ENCODE measurements around the gene ADAMTSL1.

The ADAMTSL1 gene

DNA sequence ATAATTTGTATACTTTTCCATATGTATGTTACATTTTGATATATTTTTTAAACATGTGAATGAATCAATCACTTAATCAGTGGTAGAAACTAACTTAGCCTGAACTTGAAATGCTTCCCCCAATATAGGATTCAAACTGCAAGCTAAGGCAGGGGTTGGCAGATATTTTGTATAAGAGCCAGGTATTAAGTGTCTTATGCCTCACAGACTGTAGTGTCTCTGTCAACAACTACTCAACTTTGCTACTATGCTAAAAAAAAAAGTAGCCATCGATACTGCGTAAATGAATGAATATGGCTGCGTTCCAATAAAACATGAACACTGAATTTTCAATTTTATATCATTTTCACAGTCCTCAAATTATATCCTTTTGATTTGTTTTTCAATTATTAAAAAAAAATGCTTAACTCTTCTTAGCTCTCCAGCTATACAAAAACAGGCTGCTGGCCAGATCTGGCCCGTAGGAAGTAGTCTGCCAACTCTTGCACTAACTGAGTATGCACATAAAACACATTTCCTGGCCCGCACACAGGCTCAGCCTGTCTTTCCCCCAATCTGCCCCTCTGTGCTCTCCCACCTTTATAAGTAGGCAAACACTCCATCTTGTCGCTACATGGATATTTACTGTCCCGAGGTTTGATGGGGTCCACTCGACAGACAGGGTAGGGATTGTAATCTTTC is 467.2 kb downstream of the ADAMTSL1 start:
- no peak for DNase-seq (ENCODE audit: low spot score)

DNA sequence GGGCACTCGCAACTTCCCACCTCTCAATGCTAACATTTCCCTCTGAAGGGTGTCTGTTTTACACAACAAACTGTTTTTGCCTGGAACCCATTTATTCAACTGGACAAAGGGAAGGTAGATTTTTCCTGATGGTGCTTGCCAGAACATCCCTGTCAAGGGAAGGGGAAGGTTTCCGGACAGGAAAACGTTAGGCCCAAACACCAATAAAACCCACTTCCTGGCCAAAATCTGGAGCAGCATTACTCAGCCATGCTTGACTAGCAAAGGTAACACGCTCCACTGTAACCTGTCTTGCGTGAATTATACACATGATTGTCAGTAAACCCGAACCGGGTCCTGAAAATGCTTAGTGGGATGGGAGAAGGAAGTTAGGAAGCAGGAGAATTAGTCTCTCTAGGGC is 468.8 kb downstream of the ADAMTSL1 start:
- no peak for DNase-seq (ENCODE audit: low spot score)

DNA sequence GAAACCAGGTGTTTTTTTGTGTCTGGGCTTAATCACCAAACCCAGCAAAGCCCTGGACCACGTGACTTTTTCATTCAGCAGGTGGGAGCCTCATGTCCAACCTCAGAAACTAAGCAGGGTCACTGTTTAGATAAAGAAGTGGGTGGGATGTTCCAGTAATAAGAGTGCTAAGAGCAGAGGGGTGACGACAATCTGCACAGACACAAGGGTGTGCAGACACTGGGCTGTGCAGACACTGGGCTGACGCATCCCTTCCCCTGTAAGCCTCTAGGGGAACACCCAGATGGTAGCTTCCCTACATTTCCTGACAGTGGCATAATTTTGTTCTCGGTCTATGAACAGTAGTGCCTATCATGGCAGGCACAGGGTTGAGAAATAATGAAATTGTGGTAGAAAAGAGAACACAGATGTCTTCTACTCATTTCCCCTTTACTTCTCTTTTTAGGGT is 474.0 kb downstream of the ADAMTSL1 start:
- DNase-seq (ENCODE audit: low spot score), result no peak

DNA sequence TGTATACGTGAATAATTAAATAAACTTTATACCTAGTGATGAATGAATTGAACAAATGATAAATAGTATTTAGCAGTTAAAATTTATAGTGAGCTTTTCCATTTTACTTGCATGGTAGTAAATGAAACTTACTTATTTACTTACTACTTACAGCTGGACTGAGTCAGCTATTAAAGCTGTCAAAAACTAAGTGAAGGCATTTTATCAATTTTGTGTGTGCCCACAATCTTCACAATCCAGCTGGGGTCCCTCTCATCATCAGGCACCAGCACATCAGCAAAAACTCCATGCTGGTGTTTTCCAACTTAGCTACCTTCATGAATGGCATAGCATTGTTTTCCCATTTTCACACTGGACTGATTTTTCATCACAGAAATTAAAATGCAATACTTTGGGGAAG is 478.0 kb downstream of the ADAMTSL1 start:
- no peak for DNase-seq (ENCODE audit: low spot score)

DNA sequence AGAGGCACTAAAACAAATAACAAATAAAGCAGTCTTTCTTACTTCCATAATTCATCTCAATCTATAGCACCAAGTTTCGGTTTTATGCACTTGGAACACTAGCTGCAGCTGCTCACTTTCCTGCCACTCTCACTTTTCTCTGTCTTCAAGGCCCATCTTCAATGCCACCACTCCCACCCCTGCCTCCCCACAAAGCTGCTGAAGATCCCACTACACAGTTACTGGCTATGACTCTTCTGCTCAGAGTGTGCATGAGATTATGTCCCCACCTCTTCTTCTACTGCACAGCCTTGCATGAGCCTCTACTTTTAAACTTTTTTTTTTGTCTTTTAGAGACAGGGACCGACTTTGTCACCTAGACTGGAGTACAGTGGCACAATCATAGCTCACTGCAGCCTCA is 481.7 kb downstream of the ADAMTSL1 start:
- DNase-seq (ENCODE audit: low spot score), result no peak

Measured in LoVo (cell line).